Keratinocyte (primary cell): Measurements from ENCODE around the gene WNT6. TPM values are rescaled to one million over a fixed set of nuclear protein-coding genes. Genes with fewer than 3 reads are reported as not detected.

Source experiments
- DNase-seq: peaks from one replicate; pipeline ENCODE4 v3.0.0-alpha.2; 2011; ENCODE audit warnings: low read depth, missing footprints, low spot score
- FAIRE-seq: peaks from 2 replicates; lab custom pipeline; 2011; peaks lifted over from hg19 to GRCh38; lab: Jason Lieb, UNC
- H2AFZ ChIP-seq: 2 replicates; pipeline ENCODE4 v1.6.0; 2012; ENCODE audit warnings: low read length, control low read depth, inconsistent platforms; ENCODE audit not compliant: control insufficient read depth
- H3K27ac ChIP-seq: 2 replicates; pipeline ENCODE4 v1.5.1; 2011; ENCODE audit warnings: low read length; ENCODE audit not compliant: control insufficient read depth, insufficient read depth
- H3K27me3 ChIP-seq: 3 replicates; pipeline ENCODE4 v1.6.0; 2011; ENCODE audit warnings: low read length; ENCODE audit not compliant: control insufficient read depth, insufficient read depth; ENCODE audit errors: extremely low read depth
- H3K36me3 ChIP-seq, 2 experiments: 2 replicates in 1 of 2; 3 replicates in 1 of 2; pipeline ENCODE4 v1.5.1; 2011; ENCODE audit warnings: low read length in 2 of 2, mild to moderate bottlenecking in 1 of 2; ENCODE audit not compliant: control insufficient read depth in 2 of 2, insufficient read depth in 2 of 2; ENCODE audit errors: extremely low read depth in 1 of 2
- H3K4me1 ChIP-seq: 3 replicates; pipeline ENCODE4 v1.5.1; 2011; ENCODE audit warnings: low read length; ENCODE audit not compliant: control insufficient read depth, insufficient read depth; ENCODE audit errors: extremely low read depth
- H3K4me2 ChIP-seq: 3 replicates; pipeline ENCODE4 v1.6.0; 2011; ENCODE audit warnings: low read depth, low read length; ENCODE audit not compliant: control insufficient read depth, insufficient read depth; ENCODE audit errors: extremely low read depth
- H3K4me3 ChIP-seq, 3 experiments: fragments of 200-600 bp in 1 of 3; sonication (generic) in 1 of 3; 2 replicates in 2 of 3; 3 replicates in 1 of 3; pipeline ENCODE4 v1.5.1; 2011 to 2016; ENCODE audit warnings: low read length in 3 of 3, mild to moderate bottlenecking in 3 of 3, control low read depth in 2 of 3, inconsistent platforms in 1 of 3, low read depth in 1 of 3, mixed read lengths in 1 of 3, mixed run types in 1 of 3, moderate library complexity in 1 of 3; ENCODE audit not compliant: control insufficient read depth in 2 of 3, insufficient read depth in 2 of 3; ENCODE audit errors: extremely low read depth in 1 of 3
- H3K79me2 ChIP-seq: 2 replicates; pipeline ENCODE4 v1.6.0; 2012; ENCODE audit warnings: low read length; ENCODE audit not compliant: control insufficient read depth, insufficient read depth
- H3K9ac ChIP-seq: 3 replicates; pipeline ENCODE4 v1.6.0; 2011; ENCODE audit warnings: low read length; ENCODE audit not compliant: control insufficient read depth, insufficient read depth; ENCODE audit errors: extremely low read depth
- H3K9me1 ChIP-seq: 3 replicates; pipeline ENCODE4 v1.6.0; 2011; ENCODE audit warnings: low read length; ENCODE audit not compliant: control insufficient read depth, insufficient read depth; ENCODE audit errors: extremely low read depth
- H3K9me3 ChIP-seq: 2 replicates; pipeline ENCODE4 v1.5.1; 2012; ENCODE audit warnings: low read depth, low read length; ENCODE audit not compliant: control insufficient read depth
- H4K20me1 ChIP-seq: 3 replicates; pipeline ENCODE4 v1.6.0; 2011; ENCODE audit warnings: low read length; ENCODE audit not compliant: control insufficient read depth, insufficient read depth; ENCODE audit errors: extremely low read depth
- CTCF ChIP-seq, 3 experiments: IDR thresholded peaks in 1 of 3; conservative IDR thresholded peaks in 1 of 3; optimal IDR thresholded peaks in 1 of 3; 2 replicates in 2 of 3; 3 replicates in 1 of 3; pipeline versions ENCODE3 to v1.5.1; 2011; ENCODE audit warnings: low read length in 3 of 3, mild to moderate bottlenecking in 3 of 3, moderate library complexity in 2 of 3, control low read depth in 1 of 3, inconsistent platforms in 1 of 3; ENCODE audit not compliant: insufficient read depth in 2 of 3; ENCODE audit errors: extremely low read depth in 1 of 3
- EZH2 ChIP-seq: IDR thresholded peaks from one replicate; pipeline ENCODE4 v1.6.1; 2012; ENCODE audit warnings: inconsistent platforms, mild to moderate bottlenecking, low read length, moderate library complexity
- dilution Hi-C: fragments of 300-500 bp; cut with MboI; formaldehyde crosslinking; loops from one replicate; pipeline ENCODE4 v1.7.0; 2020; ENCODE audit warnings: low sequenced_read_pairs; ENCODE audit not compliant: extremely low pct_ligation_motif_present
- polyA plus RNA-seq, 5 experiments: library from polyadenylated mRNA; depleted of rRNA in 3 of 5; stranded (reverse) in 3 of 5; stranded (forward) in 1 of 5; unstranded in 1 of 5; fragments of >200 nt; gene quantifications; 1 replicate in 1 of 5; 2 replicates in 3 of 5; 3 replicates in 1 of 5; pipeline versions ENCODE4 v1.2.1 to v1.2.3, GENCODE V29; 2011 to 2012; ENCODE audit warnings: missing spikeins in 2 of 5, low read depth in 1 of 5, low replicate concordance in 1 of 5

Gene WNT6
- polyA plus RNA-seq, 1 donor (not counting 4 experiments of a cell fraction or from before 2014, with no cell fraction given): not detected

- Histone ChIP-seq H4K20me1 (no peaks in the 10 kb centered on the region), H3K27me3 (no peaks in the 10 kb centered on the region), H3K4me1 (peaks cover 9% of the 10 kb centered on the region), H3K9me1 (no peaks in the 10 kb centered on the region), H3K79me2 (no peaks in the 10 kb centered on the region), H3K27ac (no peak overlapping the region), H3K36me3 (no peaks in the 10 kb centered on the region), H3K4me2 (no peak overlapping the region), H3K4me3 (no peak overlapping the region), H3K9me3 (no peaks in the 10 kb centered on the region), H2AFZ (no peak overlapping the region), H3K9ac (no peak overlapping the region)
- no peak for FAIRE-seq
- DNase-seq: no peak
- TF ChIP-seq CTCF (optimal IDR thresholded peaks at IDR 0.05 in 1 of 3, IDR thresholded peaks at IDR 0.05 in 1 of 3, conservative IDR thresholded peaks at IDR 0.05 in 1 of 3; ENCODE audit: extremely low read depth in 1 of 3, insufficient read depth in 2 of 3, low read length in 3 of 3): no peak
- TF ChIP-seq EZH2: no peak
- dilution Hi-C loops: no loop called here
Measured at GRCh38 chr2:218849721-218850120, 9.9 kb upstream of the WNT6 start.

- peaks cover 4% of the 10 kb centered on the region for H3K27me3 ChIP-seq
- dilution Hi-C loops: no loop called here
Measured at GRCh38 chr2:218850796-218851195, 8.8 kb upstream of the WNT6 start.

More at GRCh38 chr2:218850796-218851195, 8.8 kb upstream of the WNT6 start:
- H3K9me1 ChIP-seq: no peaks in the 10 kb centered on the region
- peaks cover 9% of the 10 kb centered on the region for H3K4me1 ChIP-seq
- no peak overlapping the region for H3K4me3 ChIP-seq
- H3K9me3 ChIP-seq: no peaks in the 10 kb centered on the region
- H2AFZ ChIP-seq: no peak overlapping the region
- DNase-seq: no peak
- H3K36me3 ChIP-seq: no peaks in the 10 kb centered on the region
- no peaks in the 10 kb centered on the region for H3K79me2 ChIP-seq
- no peaks in the 10 kb centered on the region for H4K20me1 ChIP-seq
- H3K9ac ChIP-seq: no peak overlapping the region
- H3K4me2 ChIP-seq: no peak overlapping the region
- no peak for TF ChIP-seq CTCF (optimal IDR thresholded peaks at IDR 0.05 in 1 of 3, IDR thresholded peaks at IDR 0.05 in 1 of 3, conservative IDR thresholded peaks at IDR 0.05 in 1 of 3; ENCODE audit: extremely low read depth in 1 of 3, insufficient read depth in 2 of 3, low read length in 3 of 3)
- no peak for TF ChIP-seq EZH2
- no peak overlapping the region for H3K27ac ChIP-seq
- no peak for FAIRE-seq
